A673 (cell line): ENCODE data around the gene VCPKMT. TPM values are rescaled to one million over a fixed set of nuclear protein-coding genes. Genes with fewer than 3 reads are reported as not detected.

Experiments
- BruUV-seq: library from RNA; stranded (reverse); fragments of 400-500 nt; replicated peaks from 2 replicates; lab custom pipeline; 2021; lab: Mats Ljungman, UMichigan
- CTCF ChIA-PET: fragments of 300-600 bp; sonication (Branson Sonifier 250); formaldehyde crosslinking; loops from one replicate; lab custom pipeline; 2022; ENCODE audit warnings: antibody characterized with exemption; lab: Charles Lee
- POLR2A ChIA-PET: fragments of 300-600 bp; sonication (Branson Sonifier 250); formaldehyde crosslinking; loops from one replicate; lab custom pipeline; 2022; ENCODE audit warnings: antibody characterized with exemption; ENCODE audit not compliant: low non-redundant PET; lab: Charles Lee
- DNase-seq: peaks from one replicate; pipeline ENCODE4 v3.0.0-alpha.2; 2015; ENCODE audit warnings: low spot score
- H3K27ac ChIP-seq: fragments of 200-600 bp; sonication (generic); 2 replicates; pipeline ENCODE4 v1.5.1; 2016; ENCODE audit warnings: mixed run types, low read depth, mild to moderate bottlenecking, mixed read lengths, antibody characterized with exemption, low read length; ENCODE audit not compliant: poor library complexity, severe bottlenecking
- H3K27me3 ChIP-seq: fragments of 200-600 bp; sonication (generic); replicated peaks from 2 replicates; pipeline ENCODE4 v1.6.1; 2017; ENCODE audit warnings: mixed run types, low read depth, mild to moderate bottlenecking, mixed read lengths, antibody characterized with exemption, low read length; ENCODE audit not compliant: insufficient read depth, poor library complexity
- H3K36me3 ChIP-seq: fragments of 200-600 bp; sonication (generic); 2 replicates; pipeline ENCODE4 v1.6.1; 2016; ENCODE audit warnings: mixed run types, mild to moderate bottlenecking, mixed read lengths, antibody characterized with exemption, low read length; ENCODE audit not compliant: insufficient read depth, poor library complexity, severe bottlenecking
- H3K4me1 ChIP-seq: fragments of 200-600 bp; sonication (generic); 2 replicates; pipeline ENCODE4 v1.6.1; 2017; ENCODE audit warnings: mixed run types, mild to moderate bottlenecking, mixed read lengths, antibody characterized with exemption, low read length; ENCODE audit not compliant: insufficient read depth, poor library complexity, severe bottlenecking
- H3K4me3 ChIP-seq: fragments of 200-600 bp; sonication (generic); 2 replicates; pipeline ENCODE4 v1.5.1; 2016; ENCODE audit warnings: low read depth, mixed run types, mild to moderate bottlenecking, mixed read lengths, low read length; ENCODE audit not compliant: poor library complexity, severe bottlenecking
- H3K9me3 ChIP-seq: fragments of 200-600 bp; sonication (generic); 2 replicates; pipeline ENCODE4 v1.6.1; 2016; ENCODE audit warnings: mixed run types, low read depth, mild to moderate bottlenecking, mixed read lengths, antibody characterized with exemption, low read length; ENCODE audit not compliant: poor library complexity, severe bottlenecking
- EZH2 ChIP-seq: fragments of 200-600 bp; sonication (generic); IDR thresholded peaks from 2 replicates; pipeline ENCODE4 v1.6.1; 2017; ENCODE audit warnings: borderline replicate concordance, low read depth, mild to moderate bottlenecking, mixed read lengths, antibody characterized with exemption, low read length; ENCODE audit not compliant: poor library complexity, severe bottlenecking
- intact Hi-C: fragments of 100-400 bp; cut with micrococcal nuclease; formaldehyde crosslinking; loops from one replicate; pipeline ENCODE4 v1.10.0; 2022; ENCODE audit not compliant: unreplicated experiment
- total RNA-seq: library from RNA; stranded (reverse); gene quantifications from 2 replicates; pipeline ENCODE4 v1.2.3, GENCODE V29; 2021
- TF ChIP-seq, protein P1 (sequence below): fragments of 300-800, 200-600 bp; sonication (generic); conservative IDR thresholded peaks from 2 replicates; pipeline ENCODE4 v1.5.1; 2017; ENCODE audit warnings: low read depth, mild to moderate bottlenecking, antibody characterized with exemption, low read length, moderate library complexity, mixed read lengths

Gene VCPKMT
- total RNA-seq, 1 experiment from 2014 or later: 14.3 TPM

GRCh38 chr14:50084666-50085065, 31.7 kb downstream of the VCPKMT start:
- ChIA-PET CTCF (no interaction called here), POLR2A (no interaction called here)
- Histone ChIP-seq H3K27ac (no peak overlapping the region), H3K36me3 (no peaks in the 10 kb centered on the region), H3K27me3 (no peaks in the 10 kb centered on the region), H3K9me3 (no peaks in the 10 kb centered on the region), H3K4me1 (no peaks in the 10 kb centered on the region), H3K4me3 (no peak overlapping the region)
- BruUV-seq: no TSS peak
- no peak for DNase-seq
- no peak for TF ChIP-seq EZH2
- TF ChIP-seq, protein P1, sequence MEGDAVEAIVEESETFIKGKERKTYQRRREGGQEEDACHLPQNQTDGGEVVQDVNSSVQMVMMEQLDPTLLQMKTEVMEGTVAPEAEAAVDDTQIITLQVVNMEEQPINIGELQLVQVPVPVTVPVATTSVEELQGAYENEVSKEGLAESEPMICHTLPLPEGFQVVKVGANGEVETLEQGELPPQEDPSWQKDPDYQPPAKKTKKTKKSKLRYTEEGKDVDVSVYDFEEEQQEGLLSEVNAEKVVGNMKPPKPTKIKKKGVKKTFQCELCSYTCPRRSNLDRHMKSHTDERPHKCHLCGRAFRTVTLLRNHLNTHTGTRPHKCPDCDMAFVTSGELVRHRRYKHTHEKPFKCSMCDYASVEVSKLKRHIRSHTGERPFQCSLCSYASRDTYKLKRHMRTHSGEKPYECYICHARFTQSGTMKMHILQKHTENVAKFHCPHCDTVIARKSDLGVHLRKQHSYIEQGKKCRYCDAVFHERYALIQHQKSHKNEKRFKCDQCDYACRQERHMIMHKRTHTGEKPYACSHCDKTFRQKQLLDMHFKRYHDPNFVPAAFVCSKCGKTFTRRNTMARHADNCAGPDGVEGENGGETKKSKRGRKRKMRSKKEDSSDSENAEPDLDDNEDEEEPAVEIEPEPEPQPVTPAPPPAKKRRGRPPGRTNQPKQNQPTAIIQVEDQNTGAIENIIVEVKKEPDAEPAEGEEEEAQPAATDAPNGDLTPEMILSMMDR: no peak
- intact Hi-C loops: no loop called here

- no TSS peak for BruUV-seq
- intact Hi-C loops: no loop called here
- Histone ChIP-seq H3K4me3 (no peak overlapping the region), H3K9me3 (no peaks in the 10 kb centered on the region), H3K36me3 (no peaks in the 10 kb centered on the region), H3K27ac (no peak overlapping the region), H3K27me3 (no peaks in the 10 kb centered on the region), H3K4me1 (no peaks in the 10 kb centered on the region)
- no peak for DNase-seq
- TF ChIP-seq, protein P1: no peak
- TF ChIP-seq EZH2: no peak
- ChIA-PET CTCF (no interaction called here), POLR2A (interaction anchor here (0.8 kb wide), 1 partner anchor 232 kb away, joined by 3 read pairs; no protein-coding TSS in a partner anchor)
Measured at GRCh38 chr14:50083467-50084337, 32.7 kb downstream of the VCPKMT start.

GRCh38 chr14:50082784-50083466, 33.4 kb downstream of the VCPKMT start:
- intact Hi-C loops: no loop called here

More at GRCh38 chr14:50082784-50083466, 33.4 kb downstream of the VCPKMT start:
- H3K4me3 ChIP-seq: no peak overlapping the region
- no peaks in the 10 kb centered on the region for H3K9me3 ChIP-seq
- ChIA-PET CTCF (no interaction called here), POLR2A (interaction anchor here (0.8 kb wide), 1 partner anchor 231 kb away, joined by 3 read pairs; no protein-coding TSS in a partner anchor)
- H3K27me3 ChIP-seq: no peaks in the 10 kb centered on the region
- DNase-seq: no peak
- no peaks in the 10 kb centered on the region for H3K36me3 ChIP-seq
- TF ChIP-seq, protein P1: no peak
- no peak for TF ChIP-seq EZH2
- no TSS peak for BruUV-seq
- no peak overlapping the region for H3K27ac ChIP-seq
- no peaks in the 10 kb centered on the region for H3K4me1 ChIP-seq
